Fibroblast of villous mesenchyme (primary cell): ENCODE measurements around the gene WNT11. TPM values are rescaled to one million over a fixed set of nuclear protein-coding genes. Genes with fewer than 3 reads are reported as not detected.

ENCODE experiments used
- DNase-seq: peaks from one replicate; pipeline ENCODE4 v3.0.0-alpha.2; 2010; ENCODE audit warnings: low read depth
- H3K4me3 ChIP-seq: 2 replicates; pipeline ENCODE4 v1.5.1; 2011; ENCODE audit warnings: low read depth, mild to moderate bottlenecking, low read length
- total RNA-seq: library from RNA; depleted of rRNA; stranded (reverse); fragments of >200 nt; gene quantifications from 2 replicates; pipeline ENCODE4 v1.2.3, GENCODE V29; 2012
- TF ChIP-seq, protein P1 (sequence below): IDR thresholded peaks from 2 replicates; pipeline ENCODE4 v1.5.1; 2012; ENCODE audit warnings: low read depth, mild to moderate bottlenecking, low read length; ENCODE audit not compliant: insufficient read depth

WNT11 gene
- total RNA-seq, 1 donor = not detected

DNA sequence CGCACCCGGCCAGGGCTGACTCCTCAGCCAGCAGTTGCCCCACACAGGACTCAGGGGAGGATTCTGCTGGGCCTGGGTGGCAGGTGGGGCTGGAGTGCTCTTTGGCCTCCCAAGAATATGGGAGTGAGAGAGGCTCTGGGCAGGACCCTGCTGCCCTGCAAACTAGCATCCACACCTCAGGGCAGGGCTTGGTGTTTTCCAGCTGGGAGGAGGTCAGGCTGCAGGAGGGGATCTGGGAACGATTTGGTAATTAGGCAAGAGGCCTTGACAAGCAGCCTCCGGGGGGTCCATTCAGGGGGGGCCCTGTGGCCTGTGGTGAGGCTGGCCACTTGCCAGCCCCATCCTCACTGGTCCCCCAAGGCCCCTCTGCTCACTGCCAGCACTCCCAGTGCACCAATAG lies 35.8 kb downstream of the WNT11 start:
- TF ChIP-seq, protein P1, sequence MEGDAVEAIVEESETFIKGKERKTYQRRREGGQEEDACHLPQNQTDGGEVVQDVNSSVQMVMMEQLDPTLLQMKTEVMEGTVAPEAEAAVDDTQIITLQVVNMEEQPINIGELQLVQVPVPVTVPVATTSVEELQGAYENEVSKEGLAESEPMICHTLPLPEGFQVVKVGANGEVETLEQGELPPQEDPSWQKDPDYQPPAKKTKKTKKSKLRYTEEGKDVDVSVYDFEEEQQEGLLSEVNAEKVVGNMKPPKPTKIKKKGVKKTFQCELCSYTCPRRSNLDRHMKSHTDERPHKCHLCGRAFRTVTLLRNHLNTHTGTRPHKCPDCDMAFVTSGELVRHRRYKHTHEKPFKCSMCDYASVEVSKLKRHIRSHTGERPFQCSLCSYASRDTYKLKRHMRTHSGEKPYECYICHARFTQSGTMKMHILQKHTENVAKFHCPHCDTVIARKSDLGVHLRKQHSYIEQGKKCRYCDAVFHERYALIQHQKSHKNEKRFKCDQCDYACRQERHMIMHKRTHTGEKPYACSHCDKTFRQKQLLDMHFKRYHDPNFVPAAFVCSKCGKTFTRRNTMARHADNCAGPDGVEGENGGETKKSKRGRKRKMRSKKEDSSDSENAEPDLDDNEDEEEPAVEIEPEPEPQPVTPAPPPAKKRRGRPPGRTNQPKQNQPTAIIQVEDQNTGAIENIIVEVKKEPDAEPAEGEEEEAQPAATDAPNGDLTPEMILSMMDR = no peak
- no peak for DNase-seq
- no peak overlapping the region for H3K4me3 ChIP-seq

- TF ChIP-seq, protein P1 = no peak
- DNase-seq = no peak
- no peak overlapping the region for H3K4me3 ChIP-seq
These were observed 36.8 kb downstream of the WNT11 start for GRCh38 chr11:76169473-76169896.

GRCh38 chr11:76167590-76167989 lies 38.7 kb downstream of the WNT11 start:
- no peak overlapping the region for H3K4me3 ChIP-seq
- no peak for DNase-seq
- TF ChIP-seq, protein P1 = no peak

DNA sequence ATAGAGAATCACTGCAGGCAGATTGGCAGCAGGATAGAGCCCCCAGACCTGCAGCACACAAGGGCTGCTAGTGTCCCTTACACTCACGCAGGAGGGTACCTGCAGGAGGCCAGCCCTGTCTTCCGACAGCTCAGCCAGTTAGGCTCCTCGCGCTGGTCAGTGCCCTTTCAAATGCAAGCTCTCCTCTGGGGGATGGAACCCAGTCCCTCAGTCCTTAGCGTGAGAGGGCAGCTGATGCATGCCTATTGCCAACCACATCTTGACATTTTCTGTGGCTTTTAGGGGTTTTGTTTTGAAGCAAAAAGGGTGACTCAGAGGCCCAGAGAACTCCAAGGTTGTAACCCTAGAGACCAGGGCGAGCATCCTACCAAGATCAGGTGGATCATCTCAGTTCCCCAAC lies 40.0 kb downstream of the WNT11 start:
- H3K4me3 ChIP-seq = no peak overlapping the region
- TF ChIP-seq, protein P1 = no peak
- no peak for DNase-seq

DNA sequence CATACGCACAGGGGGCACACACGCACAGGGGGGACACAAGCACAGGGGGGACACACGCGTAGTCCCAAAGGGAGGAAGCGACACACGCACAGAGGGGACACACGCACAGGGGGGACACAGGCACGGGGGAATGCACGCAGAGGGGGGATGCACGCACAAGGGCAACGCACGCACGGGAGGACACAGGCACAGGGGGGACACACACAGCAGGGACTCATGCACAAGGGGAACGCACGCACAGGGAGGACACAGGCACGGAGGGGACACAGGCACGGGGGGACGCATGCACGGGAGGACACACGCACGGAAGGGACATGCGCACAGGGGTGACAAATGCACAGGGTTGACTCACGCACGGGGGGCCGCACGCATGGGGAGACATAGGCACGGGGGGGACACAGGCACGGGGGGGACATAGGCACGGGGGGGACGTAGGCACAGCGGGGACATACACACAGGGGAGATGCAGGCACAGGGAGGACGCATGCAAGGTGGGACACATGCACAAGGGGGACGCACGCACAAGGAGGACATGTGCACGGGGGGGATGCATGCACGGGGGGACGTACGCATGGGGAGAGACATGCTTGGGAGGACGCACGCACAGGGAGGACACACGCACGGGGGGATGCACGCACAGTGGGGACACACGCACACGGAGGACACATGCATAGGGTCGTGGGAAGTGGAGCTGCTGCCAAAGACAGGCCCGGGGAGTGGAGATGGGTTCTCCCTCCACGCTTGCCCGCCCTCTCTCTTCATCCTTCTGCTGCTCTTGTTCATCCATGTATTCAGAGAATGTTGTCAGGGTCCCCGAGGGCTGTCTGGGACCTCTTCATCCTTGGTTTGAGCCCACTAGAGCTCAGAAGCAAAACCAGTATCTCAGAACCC lies 41.2 kb downstream of the WNT11 start:
- no peak overlapping the region for H3K4me3 ChIP-seq
- no peak for DNase-seq
- TF ChIP-seq, protein P1 = no peak

DNA sequence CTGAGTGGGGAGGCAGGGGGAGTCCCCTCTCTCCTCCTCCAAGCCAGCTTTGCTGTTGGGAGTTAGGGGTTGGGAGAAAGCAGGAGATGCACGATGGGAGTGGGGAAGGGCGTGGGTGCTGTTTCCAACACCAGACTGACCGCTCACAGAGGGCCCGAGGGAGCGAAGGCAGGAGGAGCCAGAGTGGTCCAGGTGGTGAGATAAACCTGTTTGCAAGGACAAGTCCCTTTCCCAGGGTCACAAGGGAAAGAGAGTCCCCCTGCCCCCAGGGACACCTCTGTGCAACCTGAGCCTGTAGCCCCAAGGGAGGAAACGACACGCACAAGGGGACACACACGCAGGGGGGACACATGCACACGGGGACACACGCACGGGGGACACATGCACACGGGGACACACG lies 42.2 kb downstream of the WNT11 start:
- TF ChIP-seq, protein P1 = no peak
- no peak for DNase-seq

More for the DNA sequence above, 42.2 kb downstream of the WNT11 start:
- no peak overlapping the region for H3K4me3 ChIP-seq
